Thoracic aorta (tissue), 2 donors: Measurements from ENCODE around the gene DCC. TPM values are rescaled to one million over a fixed set of nuclear protein-coding genes. Genes with fewer than 3 reads are reported as not detected.

ENCODE experiments used
- ATAC-seq: fragments of 150-250 bp; one replicate; pipeline ENCODE4 v1.8.0; 2017; ENCODE audit warnings: low read depth; ENCODE audit not compliant: insufficient number of reproducible peaks, low FRiP score
- DNase-seq: peaks from one replicate; pipeline ENCODE4 v3.0.0-alpha.2; 2020; ENCODE audit warnings: low spot score
- H3K27ac ChIP-seq, 2 donors: fragments of 200-600 bp; sonication (generic); 1 replicate in 1 of 2; 2 replicates in 1 of 2; pipeline ENCODE4 v1.5.1; 2016; ENCODE audit warnings: mild to moderate bottlenecking in 2 of 2, moderate library complexity in 2 of 2
- H3K27me3 ChIP-seq: fragments of 200-600 bp; sonication (generic); replicated peaks from 2 replicates; pipeline ENCODE4 v1.6.0; 2016; ENCODE audit warnings: mild to moderate bottlenecking; ENCODE audit not compliant: insufficient read depth
- H3K36me3 ChIP-seq: fragments of 200-600 bp; sonication (generic); one replicate; pipeline ENCODE4 v1.5.1; 2016
- H3K4me1 ChIP-seq, 2 donors: fragments of 200-600 bp; sonication (generic); 1 replicate in 1 of 2; 2 replicates in 1 of 2; pipeline versions ENCODE4 v1.5.1 to v1.6.0; 2016; ENCODE audit warnings: low read depth in 2 of 2, mild to moderate bottlenecking in 1 of 2; ENCODE audit not compliant: control insufficient read depth in 1 of 2
- H3K4me3 ChIP-seq: fragments of 200-600 bp; sonication (generic); 2 replicates; pipeline ENCODE4 v1.5.1; 2016; ENCODE audit warnings: mild to moderate bottlenecking
- H3K9me3 ChIP-seq: fragments of 200-600 bp; sonication (generic); 2 replicates; pipeline ENCODE4 v1.5.1; 2016
- total RNA-seq, 2 donors: library from RNA; depleted of rRNA; stranded (reverse); fragments of >200 nt; gene quantifications; one replicate each; pipeline versions ENCODE4 v1.1.0 to v1.2.3, GENCODE V29; 2016
- TF ChIP-seq, protein P1 (sequence below): fragments of 200-600 bp; sonication (generic); IDR thresholded peaks from one replicate; pipeline ENCODE4 v1.5.1; 2019; ENCODE audit warnings: antibody characterized with exemption

Gene DCC
- total RNA-seq, 2 donors from 2014 or later = not detected

DNA sequence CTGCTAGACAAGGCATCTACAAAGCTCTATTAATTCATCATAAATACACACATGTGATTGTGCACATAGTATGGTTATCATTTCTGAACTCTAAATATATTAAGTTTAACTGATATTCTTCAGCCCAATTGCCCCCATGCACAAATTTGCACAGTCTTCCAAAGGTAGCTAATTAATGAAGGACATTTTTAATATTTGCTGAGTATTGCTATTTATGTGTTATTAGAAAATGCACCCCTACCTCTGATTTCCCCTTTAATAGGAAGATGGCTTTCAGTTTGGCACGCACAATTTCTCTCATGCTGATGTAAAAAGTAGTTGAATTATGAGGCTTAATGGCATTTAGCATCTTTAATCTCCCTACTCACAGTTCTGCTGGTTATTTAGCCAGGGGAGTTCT is 242.1 kb downstream of the DCC start:
- TF ChIP-seq, protein P1, sequence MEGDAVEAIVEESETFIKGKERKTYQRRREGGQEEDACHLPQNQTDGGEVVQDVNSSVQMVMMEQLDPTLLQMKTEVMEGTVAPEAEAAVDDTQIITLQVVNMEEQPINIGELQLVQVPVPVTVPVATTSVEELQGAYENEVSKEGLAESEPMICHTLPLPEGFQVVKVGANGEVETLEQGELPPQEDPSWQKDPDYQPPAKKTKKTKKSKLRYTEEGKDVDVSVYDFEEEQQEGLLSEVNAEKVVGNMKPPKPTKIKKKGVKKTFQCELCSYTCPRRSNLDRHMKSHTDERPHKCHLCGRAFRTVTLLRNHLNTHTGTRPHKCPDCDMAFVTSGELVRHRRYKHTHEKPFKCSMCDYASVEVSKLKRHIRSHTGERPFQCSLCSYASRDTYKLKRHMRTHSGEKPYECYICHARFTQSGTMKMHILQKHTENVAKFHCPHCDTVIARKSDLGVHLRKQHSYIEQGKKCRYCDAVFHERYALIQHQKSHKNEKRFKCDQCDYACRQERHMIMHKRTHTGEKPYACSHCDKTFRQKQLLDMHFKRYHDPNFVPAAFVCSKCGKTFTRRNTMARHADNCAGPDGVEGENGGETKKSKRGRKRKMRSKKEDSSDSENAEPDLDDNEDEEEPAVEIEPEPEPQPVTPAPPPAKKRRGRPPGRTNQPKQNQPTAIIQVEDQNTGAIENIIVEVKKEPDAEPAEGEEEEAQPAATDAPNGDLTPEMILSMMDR = no peak
- H3K36me3 ChIP-seq = no peaks in the 10 kb centered on the region
- no peaks in the 10 kb centered on the region for H3K9me3 ChIP-seq
- no peak overlapping the region for H3K27ac ChIP-seq
- DNase-seq = no peak
- H3K27me3 ChIP-seq = no peaks in the 10 kb centered on the region
- no peak for ATAC-seq
- no peaks in the 10 kb centered on the region for H3K4me1 ChIP-seq
- H3K4me3 ChIP-seq = no peak overlapping the region

DNA sequence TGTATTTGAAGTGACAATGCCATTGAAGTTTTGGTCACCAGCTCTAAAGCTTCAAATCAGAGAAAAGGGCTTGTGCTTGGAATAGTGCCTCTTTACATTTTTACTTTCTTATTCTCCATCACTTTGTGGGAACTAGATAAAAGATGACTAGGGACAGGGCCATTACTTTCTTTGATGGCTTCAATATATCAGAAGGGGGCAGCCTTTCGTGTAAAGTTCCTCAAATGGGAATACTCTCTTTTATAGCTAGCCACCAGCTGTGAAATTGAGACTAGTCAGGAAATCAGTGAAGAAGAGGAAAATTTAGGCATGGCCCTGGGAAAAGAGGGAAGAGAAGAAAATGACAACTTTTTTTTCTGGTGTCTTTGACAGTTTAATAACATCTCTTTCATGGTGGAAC is 242.5 kb downstream of the DCC start:
- H3K4me1 ChIP-seq = no peaks in the 10 kb centered on the region
- H3K9me3 ChIP-seq = no peaks in the 10 kb centered on the region
- no peaks in the 10 kb centered on the region for H3K36me3 ChIP-seq
- H3K4me3 ChIP-seq = no peak overlapping the region
- DNase-seq (no peak), ATAC-seq (no peak)
- no peaks in the 10 kb centered on the region for H3K27me3 ChIP-seq
- no peak overlapping the region for H3K27ac ChIP-seq
- TF ChIP-seq, protein P1 = no peak

DNA sequence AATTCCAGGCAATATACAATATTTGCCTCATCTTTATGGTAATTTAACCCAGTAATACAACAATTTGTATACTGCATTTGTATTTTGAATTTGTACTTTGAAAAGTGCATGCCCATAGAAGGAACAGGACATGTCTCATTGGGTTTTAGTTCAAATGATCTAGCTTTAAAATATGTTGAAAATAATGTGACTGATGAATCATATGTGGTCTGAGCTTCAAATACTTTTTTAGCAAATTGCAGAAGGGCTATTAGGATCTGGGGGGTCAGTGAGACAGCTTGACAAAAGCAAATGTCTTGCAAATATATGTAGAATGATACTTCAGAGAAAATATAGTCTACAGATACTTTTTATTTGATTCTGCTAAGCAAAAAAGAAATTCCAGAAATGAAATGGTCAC is 248.9 kb downstream of the DCC start:
- TF ChIP-seq, protein P1 = no peak
- H3K27ac ChIP-seq = no peak overlapping the region
- DNase-seq (no peak), ATAC-seq (no peak)
- H3K4me3 ChIP-seq = no peak overlapping the region
- H3K9me3 ChIP-seq = no peaks in the 10 kb centered on the region
- no peaks in the 10 kb centered on the region for H3K4me1 ChIP-seq
- no peaks in the 10 kb centered on the region for H3K27me3 ChIP-seq
- no peaks in the 10 kb centered on the region for H3K36me3 ChIP-seq

DNA sequence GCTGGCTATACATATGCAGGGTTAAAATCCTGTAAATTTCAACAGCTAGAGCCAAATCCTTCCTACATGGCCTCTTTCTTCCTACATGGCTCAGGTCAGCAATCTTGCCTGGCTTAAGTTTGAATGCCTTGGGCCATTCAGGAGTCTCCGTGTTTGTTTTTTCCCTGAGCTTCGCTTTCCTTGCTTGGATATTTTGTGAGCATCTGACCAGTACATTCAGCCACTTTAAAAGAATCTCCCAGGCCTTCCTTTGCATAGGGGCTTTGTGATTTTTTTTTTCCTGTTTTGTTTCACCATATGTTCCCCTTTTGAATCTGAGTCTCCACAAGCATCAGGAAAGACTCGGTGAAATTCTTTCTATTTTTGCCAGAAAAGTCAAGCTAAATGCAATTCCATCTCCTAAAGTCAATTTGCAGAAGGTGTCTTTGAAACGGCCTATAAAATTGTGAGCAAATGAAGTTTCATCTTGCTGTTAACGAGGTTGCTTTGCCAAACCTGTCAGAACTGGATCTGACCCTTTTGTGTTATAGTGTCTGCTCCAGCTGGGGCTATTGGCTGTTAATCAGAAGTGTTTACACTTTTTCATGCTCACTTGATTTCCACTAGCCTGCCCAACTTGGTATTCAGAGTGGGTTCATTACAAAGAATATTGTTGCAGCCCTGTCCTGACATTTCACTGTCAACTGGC is 256.9 kb downstream of the DCC start:
- Histone ChIP-seq H3K4me1 (no peaks in the 10 kb centered on the region), H3K27me3 (no peaks in the 10 kb centered on the region), H3K4me3 (no peak overlapping the region), H3K27ac (no peak overlapping the region), H3K36me3 (no peaks in the 10 kb centered on the region), H3K9me3 (no peaks in the 10 kb centered on the region)
- ATAC-seq = no peak
- DNase-seq = no peak
- TF ChIP-seq, protein P1 = no peak

DNA sequence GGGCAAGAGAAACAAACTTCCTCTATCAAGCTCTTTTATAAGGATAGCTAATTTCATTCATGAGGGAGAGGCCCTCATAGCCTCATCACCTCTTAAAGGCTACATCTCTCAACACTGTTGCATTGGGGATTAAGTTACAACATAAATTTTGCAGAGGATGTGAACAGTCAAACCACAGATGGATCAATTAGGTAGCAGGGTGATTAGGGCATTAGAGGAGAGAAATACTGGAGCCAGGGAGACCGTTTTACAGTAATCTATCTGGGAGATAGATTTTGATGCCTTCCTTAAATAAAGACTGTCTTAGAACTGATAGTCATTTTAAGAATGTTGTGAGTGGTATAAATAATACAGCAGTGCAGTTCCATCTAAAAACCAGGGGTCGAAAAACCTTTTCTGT is 258.9 kb downstream of the DCC start:
- TF ChIP-seq, protein P1 = no peak
- H3K9me3 ChIP-seq = no peaks in the 10 kb centered on the region
- no peak for ATAC-seq
- no peak for DNase-seq
- H3K27ac ChIP-seq = no peak overlapping the region
- H3K36me3 ChIP-seq = no peaks in the 10 kb centered on the region
- H3K27me3 ChIP-seq = no peaks in the 10 kb centered on the region
- no peaks in the 10 kb centered on the region for H3K4me1 ChIP-seq
- no peak overlapping the region for H3K4me3 ChIP-seq
